ENCODE data around the gene ZNF573. TPM values are rescaled to one million over a fixed set of nuclear protein-coding genes. Genes with fewer than 3 reads are reported as not detected.

ZNF573 gene
- total RNA-seq, 1 experiment from 2014 or later: 12.4 TPM

DNA sequence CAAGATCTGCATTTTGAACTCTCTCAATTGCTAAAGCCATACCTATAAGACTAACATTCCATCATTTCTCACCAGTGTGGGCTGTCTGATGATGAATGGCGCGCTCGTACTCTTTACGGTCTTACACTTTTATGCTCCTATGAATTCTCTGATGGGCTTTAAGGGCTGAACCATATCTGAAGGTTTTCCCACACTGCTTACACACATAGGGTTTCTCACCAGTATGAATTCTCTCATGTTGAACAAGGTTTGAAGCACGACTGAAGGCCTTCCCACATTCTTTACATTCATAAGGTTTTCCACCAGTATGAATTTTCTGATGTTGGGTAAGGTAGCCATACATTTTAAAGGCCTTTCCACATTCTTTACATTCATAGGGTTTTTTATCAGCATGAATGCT is 41.0 kb downstream of the ZNF573 start (continued):
- TF ChIP-seq, protein P1, sequence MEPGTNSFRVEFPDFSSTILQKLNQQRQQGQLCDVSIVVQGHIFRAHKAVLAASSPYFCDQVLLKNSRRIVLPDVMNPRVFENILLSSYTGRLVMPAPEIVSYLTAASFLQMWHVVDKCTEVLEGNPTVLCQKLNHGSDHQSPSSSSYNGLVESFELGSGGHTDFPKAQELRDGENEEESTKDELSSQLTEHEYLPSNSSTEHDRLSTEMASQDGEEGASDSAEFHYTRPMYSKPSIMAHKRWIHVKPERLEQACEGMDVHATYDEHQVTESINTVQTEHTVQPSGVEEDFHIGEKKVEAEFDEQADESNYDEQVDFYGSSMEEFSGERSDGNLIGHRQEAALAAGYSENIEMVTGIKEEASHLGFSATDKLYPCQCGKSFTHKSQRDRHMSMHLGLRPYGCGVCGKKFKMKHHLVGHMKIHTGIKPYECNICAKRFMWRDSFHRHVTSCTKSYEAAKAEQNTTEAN (CRISPR knock-in tag; IDR thresholded peaks at IDR 0.05): no peak
- TF ChIP-seq ZNF263 (CRISPR knock-in tag; IDR thresholded peaks at IDR 0.05; ENCODE audit: low read depth) (no peak), GTF2I (CRISPR knock-in tag; conservative IDR thresholded peaks at IDR 0.05) (no peak), ZNF121 (CRISPR knock-in tag; IDR thresholded peaks at IDR 0.05) (no peak), STAT6 (CRISPR knock-in tag; conservative IDR thresholded peaks at IDR 0.05; ENCODE audit: low read depth) (no peak), MXD4 (CRISPR knock-in tag; IDR thresholded peaks at IDR 0.05; ENCODE audit: borderline replicate concordance) (no peak), ZNF219 (CRISPR knock-in tag; IDR thresholded peaks at IDR 0.05; ENCODE audit: borderline replicate concordance) (no peak), CBFB (CRISPR knock-in tag; IDR thresholded peaks at IDR 0.05; ENCODE audit: low read depth) (no peak), KAT7 (CRISPR knock-in tag; IDR thresholded peaks at IDR 0.05; ENCODE audit: borderline replicate concordance) (no peak), NR1H2 (CRISPR knock-in tag; IDR thresholded peaks at IDR 0.05) (no peak), HMGA2 (CRISPR knock-in tag; IDR thresholded peaks at IDR 0.05) (no peak)
- TF ChIP-seq, protein P2, sequence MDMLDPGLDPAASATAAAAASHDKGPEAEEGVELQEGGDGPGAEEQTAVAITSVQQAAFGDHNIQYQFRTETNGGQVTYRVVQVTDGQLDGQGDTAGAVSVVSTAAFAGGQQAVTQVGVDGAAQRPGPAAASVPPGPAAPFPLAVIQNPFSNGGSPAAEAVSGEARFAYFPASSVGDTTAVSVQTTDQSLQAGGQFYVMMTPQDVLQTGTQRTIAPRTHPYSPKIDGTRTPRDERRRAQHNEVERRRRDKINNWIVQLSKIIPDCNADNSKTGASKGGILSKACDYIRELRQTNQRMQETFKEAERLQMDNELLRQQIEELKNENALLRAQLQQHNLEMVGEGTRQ (CRISPR knock-in tag; IDR thresholded peaks at IDR 0.05): no peak
- TF ChIP-seq, protein P3, sequence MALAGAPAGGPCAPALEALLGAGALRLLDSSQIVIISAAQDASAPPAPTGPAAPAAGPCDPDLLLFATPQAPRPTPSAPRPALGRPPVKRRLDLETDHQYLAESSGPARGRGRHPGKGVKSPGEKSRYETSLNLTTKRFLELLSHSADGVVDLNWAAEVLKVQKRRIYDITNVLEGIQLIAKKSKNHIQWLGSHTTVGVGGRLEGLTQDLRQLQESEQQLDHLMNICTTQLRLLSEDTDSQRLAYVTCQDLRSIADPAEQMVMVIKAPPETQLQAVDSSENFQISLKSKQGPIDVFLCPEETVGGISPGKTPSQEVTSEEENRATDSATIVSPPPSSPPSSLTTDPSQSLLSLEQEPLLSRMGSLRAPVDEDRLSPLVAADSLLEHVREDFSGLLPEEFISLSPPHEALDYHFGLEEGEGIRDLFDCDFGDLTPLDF (CRISPR knock-in tag; IDR thresholded peaks at IDR 0.05): no peak

- ChIA-PET CTCF (interaction anchor here (0.6 to 1.8 kb wide), 2 partner anchors 33 to 82 kb away, joined by 3 read pairs; no protein-coding TSS in a partner anchor), POLR2A (interaction anchor here (0.7 kb wide), 1 partner anchor 134 kb away, joined by 3 read pairs; no protein-coding TSS in a partner anchor)
- no peak overlapping the region for H3K27ac Mint-ChIP-seq
Observed at GRCh38 chr19:37725181-37725580, 54.2 kb downstream of the ZNF573 start.

DNA sequence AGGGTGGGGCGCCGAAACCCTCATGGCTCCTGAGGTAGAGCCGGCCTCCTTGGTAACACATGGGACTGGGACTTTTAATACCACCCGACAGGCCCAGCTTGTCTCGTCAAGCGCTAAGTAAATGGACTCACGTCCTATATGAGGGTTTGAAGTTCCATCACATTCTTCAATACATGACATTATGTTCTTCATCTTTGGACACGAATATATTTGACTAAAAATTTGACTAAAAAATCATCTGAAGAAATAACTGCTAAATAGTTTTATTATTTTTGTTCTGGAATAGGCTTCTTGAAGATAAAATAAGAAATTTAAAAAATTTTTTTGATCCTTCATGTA is 59.5 kb downstream of the ZNF573 start:
- ATAC-seq: no peak
- Mint-ChIP-seq H3K4me1 (peaks cover 24% of the 10 kb centered on the region), H3K27me3 (ENCODE audit: low read depth) (no peaks in the 10 kb centered on the region), H3K36me3 (no peaks in the 10 kb centered on the region), H3K27ac (no peak overlapping the region), H3K4me3 (peak overlapping the region; percentile 89), H3K9me3 (no peaks in the 10 kb centered on the region)
- ChIA-PET CTCF (interaction anchor here (0.6 to 2.4 kb wide), 16 partner anchors 8 to 385 kb away, joined by 3 to 13 read pairs (median 4); partner anchors contain the start of genes ZNF540, ZNF571, ZNF573 and ZNF793), POLR2A (interaction anchor here (0.6 kb wide), 1 partner anchor 28 kb away, joined by 3 read pairs; no protein-coding TSS in a partner anchor)
- DNase-seq (ENCODE audit: low spot score): no peak
- TF ChIP-seq ZNF423 (CRISPR knock-in tag; IDR thresholded peaks at IDR 0.05) (peak; percentile 40; the same call in 1 of the 2 replicates), IRF2 (CRISPR knock-in tag; IDR thresholded peaks at IDR 0.05; ENCODE audit: borderline replicate concordance, low read depth) (no peak)
- TF ChIP-seq, protein P4, sequence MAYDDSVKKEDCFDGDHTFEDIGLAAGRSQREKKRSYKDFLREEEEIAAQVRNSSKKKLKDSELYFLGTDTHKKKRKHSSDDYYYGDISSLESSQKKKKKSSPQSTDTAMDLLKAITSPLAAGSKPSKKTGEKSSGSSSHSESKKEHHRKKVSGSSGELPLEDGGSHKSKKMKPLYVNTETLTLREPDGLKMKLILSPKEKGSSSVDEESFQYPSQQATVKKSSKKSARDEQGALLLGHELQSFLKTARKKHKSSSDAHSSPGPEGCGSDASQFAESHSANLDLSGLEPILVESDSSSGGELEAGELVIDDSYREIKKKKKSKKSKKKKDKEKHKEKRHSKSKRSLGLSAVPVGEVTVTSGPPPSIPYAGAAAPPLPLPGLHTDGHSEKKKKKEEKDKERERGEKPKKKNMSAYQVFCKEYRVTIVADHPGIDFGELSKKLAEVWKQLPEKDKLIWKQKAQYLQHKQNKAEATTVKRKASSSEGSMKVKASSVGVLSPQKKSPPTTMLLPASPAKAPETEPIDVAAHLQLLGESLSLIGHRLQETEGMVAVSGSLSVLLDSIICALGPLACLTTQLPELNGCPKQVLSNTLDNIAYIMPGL (CRISPR knock-in tag; IDR thresholded peaks at IDR 0.05): 0 out of 2 replicates have a peak, but pooled peaks have one; percentile 4

More at GRCh38 chr19:37725181-37725580, 54.2 kb downstream of the ZNF573 start:
- Mint-ChIP-seq H3K4me1 (no peaks in the 10 kb centered on the region), H3K9me3 (no peaks in the 10 kb centered on the region), H3K27me3 (ENCODE audit: low read depth) (no peaks in the 10 kb centered on the region), H3K36me3 (no peaks in the 10 kb centered on the region), H3K4me3 (no peak overlapping the region)
- DNase-seq (ENCODE audit: low spot score): no peak
- TF ChIP-seq GABPB1 (CRISPR knock-in tag; IDR thresholded peaks at IDR 0.05): no peak
- ATAC-seq: no peak

Measured in WTC11 (cell line).